Uterus (tissue), 4 donors: ENCODE results near the gene KRT73. TPM values are rescaled to one million over a fixed set of nuclear protein-coding genes. Genes with fewer than 3 reads are reported as not detected.

Source experiments
- DNase-seq, 2 donors: peaks; one replicate each; pipeline ENCODE4 v3.0.0-alpha.2; 2019 to 2020
- H3K27ac ChIP-seq, 2 donors: fragments of 200-600 bp; sonication (generic); 1 replicate in 1 of 2; 2 replicates in 1 of 2; pipeline ENCODE4 v1.5.1; 2016 to 2018
- H3K27me3 ChIP-seq, 2 donors: fragments of 200-600 bp; sonication (generic); one replicate each; pipeline ENCODE4 v1.5.1; 2018 to 2019; ENCODE audit warnings: control low read depth in 1 of 2
- H3K36me3 ChIP-seq, 2 donors: fragments of 200-600 bp; sonication (generic); one replicate each; pipeline ENCODE4 v1.5.1; 2019; ENCODE audit warnings: control low read depth in 1 of 2
- H3K4me1 ChIP-seq, 2 donors: fragments of 200-600 bp; sonication (generic); one replicate each; pipeline ENCODE4 v1.5.1; 2018 to 2019; ENCODE audit warnings: control low read depth in 1 of 2
- H3K4me3 ChIP-seq, 2 donors: fragments of 200-600 bp; sonication (generic); 1 replicate in 1 of 2; 2 replicates in 1 of 2; pipeline ENCODE4 v1.5.1; 2018 to 2019; ENCODE audit warnings: mild to moderate bottlenecking in 1 of 2
- H3K9me3 ChIP-seq, 2 donors: fragments of 200-600 bp; sonication (generic); one replicate each; pipeline ENCODE4 v1.5.1; 2019; ENCODE audit warnings: control low read depth in 1 of 2
- POLR2A ChIP-seq, 2 donors: fragments of 450-650 bp; IDR thresholded peaks; one replicate each; pipeline ENCODE4 v1.6.1; 2016; ENCODE audit warnings: antibody characterized with exemption in 2 of 2, mild to moderate bottlenecking in 1 of 2, moderate library complexity in 1 of 2
- intact Hi-C: fragments of 100-400 bp; cut with DNase I; formaldehyde crosslinking; loops from one replicate; pipeline ENCODE4 v1.15.1; 2023; ENCODE audit warnings: low total_unique reads
- total RNA-seq, 4 donors: library from RNA; depleted of rRNA in 3 of 4; stranded (reverse); fragments of >200 nt in 3 of 4; gene quantifications; one replicate each; pipeline versions ENCODE4 v1.1.0 to v1.2.4, GENCODE V29; 2014 to 2023
- TF ChIP-seq, protein P1 (sequence below), 4 experiments: fragments of 200-600 bp in 2 of 4; fragments of 450-650 bp in 2 of 4; sonication (generic) in 2 of 4; IDR thresholded peaks; one replicate each; pipeline ENCODE4 v1.5.1; 2016 to 2019; ENCODE audit warnings: antibody characterized with exemption in 4 of 4, mild to moderate bottlenecking in 2 of 4, moderate library complexity in 1 of 4
- donor health status: DM: yes; HTN: yes; CAD: no.

Gene KRT73
- total RNA-seq, 4 donors from 2014 or later, result not detected

DNA sequence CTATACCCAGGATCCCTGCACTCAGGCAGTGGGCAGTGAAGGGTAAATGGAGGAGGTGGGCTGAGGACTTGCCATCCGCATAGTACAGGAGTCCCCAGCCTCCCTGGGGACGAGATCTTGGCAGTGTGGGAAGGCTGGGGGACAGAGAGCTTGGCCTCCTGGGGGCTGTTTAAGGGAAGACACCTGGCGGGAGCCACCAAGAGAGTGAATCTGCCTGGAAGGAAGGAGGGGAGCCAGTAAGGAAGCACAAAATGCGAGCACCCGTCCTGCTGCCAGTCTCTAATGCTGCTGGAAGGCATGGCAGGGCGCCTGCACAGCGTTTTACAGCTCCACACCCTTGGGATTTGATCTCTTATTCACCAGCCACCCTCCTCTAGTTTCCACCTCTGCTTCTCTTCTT is 41.0 kb upstream of the KRT73 start:
- no peaks in the 10 kb centered on the region for H3K36me3 ChIP-seq
- H3K27ac ChIP-seq, result no peak overlapping the region
- intact Hi-C loops, result no loop called here
- H3K4me1 ChIP-seq, result no peaks in the 10 kb centered on the region
- no peak for DNase-seq
- no peaks in the 10 kb centered on the region for H3K9me3 ChIP-seq
- TF ChIP-seq, protein P1, sequence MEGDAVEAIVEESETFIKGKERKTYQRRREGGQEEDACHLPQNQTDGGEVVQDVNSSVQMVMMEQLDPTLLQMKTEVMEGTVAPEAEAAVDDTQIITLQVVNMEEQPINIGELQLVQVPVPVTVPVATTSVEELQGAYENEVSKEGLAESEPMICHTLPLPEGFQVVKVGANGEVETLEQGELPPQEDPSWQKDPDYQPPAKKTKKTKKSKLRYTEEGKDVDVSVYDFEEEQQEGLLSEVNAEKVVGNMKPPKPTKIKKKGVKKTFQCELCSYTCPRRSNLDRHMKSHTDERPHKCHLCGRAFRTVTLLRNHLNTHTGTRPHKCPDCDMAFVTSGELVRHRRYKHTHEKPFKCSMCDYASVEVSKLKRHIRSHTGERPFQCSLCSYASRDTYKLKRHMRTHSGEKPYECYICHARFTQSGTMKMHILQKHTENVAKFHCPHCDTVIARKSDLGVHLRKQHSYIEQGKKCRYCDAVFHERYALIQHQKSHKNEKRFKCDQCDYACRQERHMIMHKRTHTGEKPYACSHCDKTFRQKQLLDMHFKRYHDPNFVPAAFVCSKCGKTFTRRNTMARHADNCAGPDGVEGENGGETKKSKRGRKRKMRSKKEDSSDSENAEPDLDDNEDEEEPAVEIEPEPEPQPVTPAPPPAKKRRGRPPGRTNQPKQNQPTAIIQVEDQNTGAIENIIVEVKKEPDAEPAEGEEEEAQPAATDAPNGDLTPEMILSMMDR (IDR thresholded peaks at IDR 0.05), result no peak
- no peak for TF ChIP-seq POLR2A (IDR thresholded peaks at IDR 0.05)
- no peak overlapping the region for H3K4me3 ChIP-seq
- no peaks in the 10 kb centered on the region for H3K27me3 ChIP-seq

- Histone ChIP-seq H3K4me1 (no peaks in the 10 kb centered on the region), H3K9me3 (no peaks in the 10 kb centered on the region), H3K4me3 (no peak overlapping the region), H3K27me3 (no peaks in the 10 kb centered on the region), H3K36me3 (no peaks in the 10 kb centered on the region), H3K27ac (no peak overlapping the region)
- no peak for TF ChIP-seq POLR2A (IDR thresholded peaks at IDR 0.05)
- TF ChIP-seq, protein P1 (IDR thresholded peaks at IDR 0.05), result no peak
- DNase-seq, result no peak
- intact Hi-C loops, result no loop called here
Observed at GRCh38 chr12:52658196-52658595, 39.8 kb upstream of the KRT73 start.

DNA sequence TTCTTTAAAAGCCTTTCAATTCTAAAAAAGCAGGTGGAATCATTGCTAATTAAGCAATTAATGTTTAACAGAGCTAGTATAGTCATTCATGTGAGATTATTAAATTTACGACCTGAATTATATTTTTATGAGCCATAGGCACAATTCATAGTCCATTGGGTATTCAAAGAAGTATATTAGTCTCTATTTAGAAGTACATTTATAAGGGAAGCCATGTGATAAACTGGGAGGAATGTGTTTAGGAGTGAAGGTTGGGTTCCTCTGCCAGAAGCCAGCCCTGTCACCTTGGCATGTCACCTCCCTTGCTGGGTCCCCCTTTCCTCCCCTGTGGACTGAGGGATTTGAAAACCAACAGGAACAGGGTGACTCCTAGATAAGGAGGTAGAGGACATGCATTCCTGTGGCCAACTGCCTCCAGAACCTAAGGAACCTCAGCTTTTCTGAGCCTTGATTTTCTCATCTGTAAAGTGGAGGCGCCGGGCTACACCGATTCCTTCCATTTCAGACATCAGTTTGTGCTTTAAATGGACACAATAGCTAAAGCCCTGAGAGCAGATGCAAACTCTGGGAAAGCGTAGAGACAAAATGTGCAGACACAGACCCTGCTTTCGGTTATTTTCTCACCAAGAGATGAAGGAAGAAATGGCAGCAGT is 39.0 kb upstream of the KRT73 start:
- TF ChIP-seq POLR2A (IDR thresholded peaks at IDR 0.05), result no peak
- TF ChIP-seq, protein P1 (IDR thresholded peaks at IDR 0.05), result no peak
- no peak overlapping the region for H3K4me3 ChIP-seq

GRCh38 chr12:52656616-52657015 is 38.3 kb upstream of the KRT73 start:
- Histone ChIP-seq H3K9me3 (no peaks in the 10 kb centered on the region), H3K4me3 (no peak overlapping the region), H3K27ac (no peak overlapping the region), H3K36me3 (no peaks in the 10 kb centered on the region), H3K4me1 (no peaks in the 10 kb centered on the region), H3K27me3 (no peaks in the 10 kb centered on the region)
- intact Hi-C loops, result no loop called here
- TF ChIP-seq, protein P1 (IDR thresholded peaks at IDR 0.05), result no peak
- no peak for TF ChIP-seq POLR2A (IDR thresholded peaks at IDR 0.05)
- no peak for DNase-seq

More for the DNA sequence above, 39.0 kb upstream of the KRT73 start:
- intact Hi-C loops, result no loop called here
- DNase-seq, result no peak
- no peaks in the 10 kb centered on the region for H3K36me3 ChIP-seq
- no peak overlapping the region for H3K27ac ChIP-seq
- no peaks in the 10 kb centered on the region for H3K4me1 ChIP-seq
- H3K27me3 ChIP-seq, result no peaks in the 10 kb centered on the region
- no peaks in the 10 kb centered on the region for H3K9me3 ChIP-seq

GRCh38 chr12:52655720-52656124 is 37.4 kb upstream of the KRT73 start:
- no peaks in the 10 kb centered on the region for H3K27me3 ChIP-seq
- H3K4me1 ChIP-seq, result no peaks in the 10 kb centered on the region
- intact Hi-C loops, result no loop called here
- TF ChIP-seq POLR2A (IDR thresholded peaks at IDR 0.05), result no peak
- TF ChIP-seq, protein P1 (IDR thresholded peaks at IDR 0.05), result no peak
- H3K27ac ChIP-seq, result no peak overlapping the region
- no peak overlapping the region for H3K4me3 ChIP-seq
- no peaks in the 10 kb centered on the region for H3K36me3 ChIP-seq
- no peaks in the 10 kb centered on the region for H3K9me3 ChIP-seq
- DNase-seq, result no peak
